GM19467 (cell line): Measurements from ENCODE around the gene TMEM266.

Experiments
- ATAC-seq: cut with Tn5 transposase; IDR thresholded peaks from one replicate; pipeline ENCODE4 v1.9.1; 2021; ENCODE audit warnings: mild to moderate bottlenecking, moderate library complexity; ENCODE audit not compliant: unreplicated experiment

The TMEM266 gene

GRCh38 chr15:76223521-76223920 is 163.7 kb downstream of the TMEM266 start:
- no peak for ATAC-seq

GRCh38 chr15:76229266-76229665 is 169.5 kb downstream of the TMEM266 start:
- ATAC-seq, result no peak

GRCh38 chr15:76233921-76234320 is 174.1 kb downstream of the TMEM266 start:
- ATAC-seq, result no peak

GRCh38 chr15:76234337-76234889 is 174.6 kb downstream of the TMEM266 start:
- ATAC-seq, result no peak

GRCh38 chr15:76235186-76235826 is 175.5 kb downstream of the TMEM266 start:
- no peak for ATAC-seq

GRCh38 chr15:76236350-76236749 is 176.6 kb downstream of the TMEM266 start:
- no peak for ATAC-seq

GRCh38 chr15:76239786-76240185 is 180.0 kb downstream of the TMEM266 start:
- no peak for ATAC-seq

GRCh38 chr15:76245072-76245610 is 185.4 kb downstream of the TMEM266 start:
- no peak for ATAC-seq

- ATAC-seq, result no peak
Observed at GRCh38 chr15:76251717-76252116, 191.9 kb downstream of the TMEM266 start.

- ATAC-seq, result no peak
Observed at GRCh38 chr15:76252249-76252648, 192.5 kb downstream of the TMEM266 start.

- no peak for ATAC-seq
Observed at GRCh38 chr15:76253691-76254473, 194.1 kb downstream of the TMEM266 start.
